Esophagus muscularis mucosa (tissue), 4 donors: ENCODE data around the gene ATXN10. TPM values are rescaled to one million over a fixed set of nuclear protein-coding genes. Genes with fewer than 3 reads are reported as not detected.

ENCODE experiments used
- DNase-seq: peaks from one replicate; pipeline ENCODE4 v3.0.0-alpha.2; 2017; ENCODE audit errors: extremely low spot score
- H3K27ac ChIP-seq, 4 donors: fragments of 200-600 bp; sonication (generic); replicated peaks in 1 of 4; 1 replicate in 3 of 4; 2 replicates in 1 of 4; pipeline ENCODE4 v1.5.1; 2016 to 2019; ENCODE audit warnings: mild to moderate bottlenecking in 1 of 4
- H3K27me3 ChIP-seq, 4 donors: fragments of 200-600 bp; sonication (generic); one replicate each; pipeline versions ENCODE4 v1.5.1 to v1.6.0; 2016 to 2019
- H3K36me3 ChIP-seq, 4 donors: fragments of 200-600 bp; sonication (generic); one replicate each; pipeline ENCODE4 v1.5.1; 2016 to 2019
- H3K4me1 ChIP-seq, 4 donors: fragments of 200-600 bp; sonication (generic); one replicate each; pipeline ENCODE4 v1.5.1; 2016 to 2019
- H3K4me3 ChIP-seq, 4 donors: fragments of 200-600 bp; sonication (generic); 1 replicate in 2 of 4; 2 replicates in 2 of 4; pipeline ENCODE4 v1.5.1; 2016 to 2019; ENCODE audit warnings: mild to moderate bottlenecking in 4 of 4, moderate library complexity in 1 of 4
- H3K9me3 ChIP-seq, 4 donors: fragments of 200-600 bp; sonication (generic); 1 replicate in 3 of 4; 2 replicates in 1 of 4; pipeline ENCODE4 v1.5.1; 2016 to 2019
- CTCF ChIP-seq, 3 experiments: fragments of 200-600 bp in 2 of 3; fragments of 450-650 bp in 1 of 3; sonication (generic) in 2 of 3; IDR thresholded peaks; one replicate each; pipeline ENCODE4 v1.5.1; 2017 to 2019; ENCODE audit warnings: antibody characterized with exemption in 3 of 3, mild to moderate bottlenecking in 2 of 3, moderate library complexity in 1 of 3
- EP300 ChIP-seq: sonication (generic); formaldehyde crosslinking; IDR thresholded peaks from one replicate; pipeline ENCODE4 v1.6.1; 2017; ENCODE audit warnings: antibody characterized with exemption
- POLR2A ChIP-seq: fragments of 450-650 bp; IDR thresholded peaks from one replicate; pipeline ENCODE4 v1.6.1; 2017; ENCODE audit warnings: antibody characterized with exemption, moderate library complexity, mild to moderate bottlenecking, low read depth
- POLR2AphosphoS5 ChIP-seq, 2 donors: sonication (generic); formaldehyde crosslinking; IDR thresholded peaks; one replicate each; pipeline ENCODE4 v1.6.1; 2017; ENCODE audit warnings: antibody characterized with exemption in 2 of 2
- WGBS: methylation state at CpG from one replicate; pipeline ENCODE4 v1.1.5; 2018; 5-methylcytosine and 5-hydroxymethylcytosine counted together
- intact Hi-C: fragments of 100-400 bp; cut with DNase I; formaldehyde crosslinking; loops from one replicate; pipeline ENCODE4 v1.15.1; 2023
- total RNA-seq, 4 donors: library from RNA; depleted of rRNA; stranded (reverse); fragments of >200 nt; gene quantifications; one replicate each; pipeline versions ENCODE4 v1.1.0 to v1.2.1, GENCODE V29; 2016

The ATXN10 gene
- total RNA-seq, 4 donors from 2014 or later: 67.5 to 126 (median 91.2) TPM

DNA sequence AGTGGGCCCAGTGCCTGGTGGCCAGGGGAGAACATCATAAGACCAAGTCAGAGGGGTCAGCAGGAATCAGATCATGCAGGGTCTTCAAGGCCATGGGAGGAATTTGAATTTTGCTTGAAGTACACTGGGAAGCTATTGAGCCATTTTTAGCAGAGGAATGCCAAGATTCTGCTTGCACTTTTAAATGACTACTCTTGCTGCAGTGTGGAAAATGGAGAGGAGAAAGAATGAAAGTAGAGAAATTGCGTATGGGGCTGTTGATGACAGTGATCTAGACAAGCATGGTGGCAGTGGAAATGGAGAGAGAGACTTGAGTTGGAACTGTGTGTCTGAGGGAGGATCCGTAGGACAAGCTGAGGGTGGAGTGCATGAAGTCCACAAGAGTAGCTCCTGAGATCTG is 177.3 kb downstream of the ATXN10 start:
- no peaks in the 10 kb centered on the region for H3K27me3 ChIP-seq
- H3K4me1 ChIP-seq: no peaks in the 10 kb centered on the region
- H3K9me3 ChIP-seq: peaks cover 0 to 12% (median 8%) of the 10 kb centered on the region in 4 donors
- peak; percentile 64 for DNase-seq
- peaks cover 7 to 63% (median 36%) of the 10 kb centered on the region in 4 donors for H3K36me3 ChIP-seq
- no peak overlapping the region for H3K4me3 ChIP-seq
- WGBS: 99% methylated on average over 2 of the region's 2 CpGs
- intact Hi-C loops: no loop called here
- H3K27ac ChIP-seq: no peak overlapping the region
- TF ChIP-seq EP300: no peak
- no peak for TF ChIP-seq POLR2A
- no peak for TF ChIP-seq CTCF (IDR thresholded peaks at IDR 0.05)
- no peak for TF ChIP-seq POLR2AphosphoS5 (IDR thresholded peaks at IDR 0.05)

DNA sequence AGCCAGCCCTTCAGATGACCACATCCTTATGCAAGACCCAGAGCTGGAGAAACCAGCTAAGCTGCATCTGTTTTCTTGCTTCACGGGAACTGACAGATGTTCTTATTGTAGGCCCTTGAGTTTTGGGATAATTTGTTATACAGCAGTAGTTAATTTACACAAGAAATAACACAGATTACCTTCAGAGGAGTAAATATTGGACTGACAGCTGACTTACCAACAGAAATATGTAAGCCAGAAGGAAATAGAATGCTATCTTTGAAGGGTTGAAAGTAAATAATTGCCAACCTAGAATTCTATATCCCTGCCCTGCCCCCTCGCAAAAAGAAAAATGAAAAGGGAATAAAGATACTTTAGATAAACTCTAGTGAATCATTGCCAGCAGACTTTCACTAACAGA is 181.2 kb downstream of the ATXN10 start:
- no peak overlapping the region for H3K4me3 ChIP-seq
- H3K27ac ChIP-seq: no peak overlapping the region
- WGBS: 100% methylated on average over 2 of the region's 2 CpGs
- peaks cover 0 to 12% (median 8%) of the 10 kb centered on the region in 4 donors for H3K9me3 ChIP-seq
- no peaks in the 10 kb centered on the region for H3K27me3 ChIP-seq
- no peaks in the 10 kb centered on the region for H3K4me1 ChIP-seq
- peaks cover 7 to 75% (median 36%) of the 10 kb centered on the region in 4 donors for H3K36me3 ChIP-seq
- TF ChIP-seq CTCF (IDR thresholded peaks at IDR 0.05) (no peak), EP300 (no peak), POLR2A (no peak), POLR2AphosphoS5 (IDR thresholded peaks at IDR 0.05) (no peak)
- no peak for DNase-seq
- intact Hi-C loops: no loop called here

DNA sequence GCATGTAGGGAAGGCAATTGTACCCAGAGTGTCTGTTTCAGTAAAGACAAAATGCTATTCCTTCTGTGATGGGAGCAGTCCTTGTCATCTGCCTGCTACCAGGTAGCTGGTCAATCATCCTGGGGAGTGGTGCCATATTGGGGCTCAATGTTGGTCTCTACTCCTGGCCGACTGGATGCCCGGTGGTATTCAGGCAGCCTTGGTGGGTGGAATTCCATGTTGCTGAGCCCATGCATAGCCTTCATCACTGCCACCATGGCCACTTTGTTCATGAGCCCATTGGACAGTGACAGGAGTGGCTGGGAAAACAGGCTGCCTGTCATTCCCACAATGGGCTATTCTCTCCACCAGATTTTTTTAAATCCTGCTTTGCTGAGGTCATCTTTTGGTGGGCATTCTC is 184.3 kb downstream of the ATXN10 start:
- H3K4me3 ChIP-seq: no peak overlapping the region
- peaks cover 7 to 65% (median 31%) of the 10 kb centered on the region in 4 donors for H3K36me3 ChIP-seq
- DNase-seq: peak; percentile 79
- intact Hi-C loops: no loop called here
- no CpG with 5 or more reads among the region's 2 CpGs for WGBS
- H3K4me1 ChIP-seq: no peaks in the 10 kb centered on the region
- H3K9me3 ChIP-seq: peaks cover 0 to 12% (median 8%) of the 10 kb centered on the region in 4 donors
- no peak overlapping the region for H3K27ac ChIP-seq
- no peaks in the 10 kb centered on the region for H3K27me3 ChIP-seq
- TF ChIP-seq POLR2AphosphoS5 (IDR thresholded peaks at IDR 0.05) (no peak), CTCF (IDR thresholded peaks at IDR 0.05) (no peak), EP300 (no peak), POLR2A (no peak)

DNA sequence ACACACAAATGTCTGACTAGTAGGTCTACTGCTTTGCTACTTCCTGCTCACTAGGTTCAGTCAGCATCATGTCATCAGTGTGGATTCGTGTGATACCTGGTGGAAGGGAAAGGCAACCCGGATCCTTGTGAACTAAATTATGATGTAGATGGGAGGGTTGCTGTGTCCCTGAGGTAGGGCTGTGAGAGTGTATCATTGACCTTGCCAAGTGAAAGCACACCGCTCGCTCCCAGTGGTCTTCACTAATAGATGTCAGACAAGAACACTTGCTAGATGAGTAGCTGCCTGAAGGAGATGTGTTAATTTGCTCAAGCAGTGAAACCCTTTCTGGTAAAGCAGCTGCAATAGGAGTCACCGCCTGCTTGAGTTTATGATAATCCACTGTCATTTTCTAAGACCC is 185.9 kb downstream of the ATXN10 start:
- Histone ChIP-seq H3K4me3 (no peak overlapping the region), H3K4me1 (no peaks in the 10 kb centered on the region), H3K36me3 (peaks cover 3 to 50% (median 23%) of the 10 kb centered on the region in 4 donors), H3K9me3 (peaks cover 0 to 8% (median 6%) of the 10 kb centered on the region in 4 donors), H3K27ac (no peak overlapping the region), H3K27me3 (no peaks in the 10 kb centered on the region)
- WGBS: 96% methylated on average over 5 of the region's 5 CpGs
- DNase-seq: peak; percentile 83
- TF ChIP-seq CTCF (IDR thresholded peaks at IDR 0.05): no peak
- TF ChIP-seq EP300: no peak
- TF ChIP-seq POLR2AphosphoS5 (IDR thresholded peaks at IDR 0.05): no peak
- no peak for TF ChIP-seq POLR2A
- intact Hi-C loops: no loop called here
